ENCODE data around the gene UNKL.
A peak's percentile ranks its signal among the peaks of the same experiment; 100 is the strongest.

Gene UNKL

GRCh38 chr16:1334739-1335138, 79.8 kb downstream of the UNKL start:
- no peak for TF ChIP-seq MYC (IDR thresholded peaks at IDR 0.05; ENCODE audit: low read depth, low read length)
- TF ChIP-seq POLR2A (IDR thresholded peaks at IDR 0.05; ENCODE audit: extremely low read depth, insufficient read length) = no peak
- TF ChIP-seq MAX (IDR thresholded peaks at IDR 0.05; ENCODE audit: low read depth, low read length) = no peak
- no peak for TF ChIP-seq CTCF (IDR thresholded peaks at IDR 0.05; ENCODE audit: low read depth, low read length)
- no peak for DNase-seq (ENCODE audit: low read depth)
- H3K4me3 ChIP-seq (ENCODE audit: low read depth, low read length) = no peak overlapping the region

- no peak for DNase-seq (ENCODE audit: low read depth)
- H3K4me3 ChIP-seq (ENCODE audit: low read depth, low read length) = no peak overlapping the region
- TF ChIP-seq MAX (IDR thresholded peaks at IDR 0.05; ENCODE audit: low read depth, low read length) (no peak), POLR2A (IDR thresholded peaks at IDR 0.05; ENCODE audit: extremely low read depth, insufficient read length) (no peak), MYC (IDR thresholded peaks at IDR 0.05; ENCODE audit: low read depth, low read length) (no peak), CTCF (IDR thresholded peaks at IDR 0.05; ENCODE audit: low read depth, low read length) (no peak)
Observed at GRCh38 chr16:1333854-1334700, 80.4 kb downstream of the UNKL start.

GRCh38 chr16:1333149-1333812, 81.2 kb downstream of the UNKL start, which contains the start of gene BAIAP3:
Gene BAIAP3 (plus strand): TSS chr16:1333645. CDS start chr16:1338550, 4,905 bp downstream.
- TF ChIP-seq MAX (IDR thresholded peaks at IDR 0.05; ENCODE audit: low read depth, low read length) (no peak), POLR2A (IDR thresholded peaks at IDR 0.05; ENCODE audit: extremely low read depth, insufficient read length) (no peak), CTCF (IDR thresholded peaks at IDR 0.05; ENCODE audit: low read depth, low read length) (no peak), MYC (IDR thresholded peaks at IDR 0.05; ENCODE audit: low read depth, low read length) (no peak)
- no peak for DNase-seq (ENCODE audit: low read depth)
- H3K4me3 ChIP-seq (ENCODE audit: low read depth, low read length) = no peak within 1 kb of the TSS

- H3K4me3 ChIP-seq (ENCODE audit: low read depth, low read length) = no peak overlapping the region
- no peak for TF ChIP-seq MYC (IDR thresholded peaks at IDR 0.05; ENCODE audit: low read depth, low read length)
- no peak for TF ChIP-seq CTCF (IDR thresholded peaks at IDR 0.05; ENCODE audit: low read depth, low read length)
- TF ChIP-seq MAX (IDR thresholded peaks at IDR 0.05; ENCODE audit: low read depth, low read length) = no peak
- TF ChIP-seq POLR2A (IDR thresholded peaks at IDR 0.05; ENCODE audit: extremely low read depth, insufficient read length) = no peak
- DNase-seq (ENCODE audit: low read depth) = no peak
Observed at GRCh38 chr16:1332618-1333148, 81.8 kb downstream of the UNKL start.

- DNase-seq (ENCODE audit: low read depth) = peak; percentile 61
- no peak overlapping the region for H3K4me3 ChIP-seq (ENCODE audit: low read depth, low read length)
- no peak for TF ChIP-seq MAX (IDR thresholded peaks at IDR 0.05; ENCODE audit: low read depth, low read length)
- TF ChIP-seq POLR2A (IDR thresholded peaks at IDR 0.05; ENCODE audit: extremely low read depth, insufficient read length) = no peak
- TF ChIP-seq CTCF (IDR thresholded peaks at IDR 0.05; ENCODE audit: low read depth, low read length) = no peak
- no peak for TF ChIP-seq MYC (IDR thresholded peaks at IDR 0.05; ENCODE audit: low read depth, low read length)
Observed at GRCh38 chr16:1331712-1332617, 82.5 kb downstream of the UNKL start.

All from NB4 (cell line).